Epithelial cell of proximal tubule (primary cell): ENCODE measurements around the gene TRIM41. TPM values are rescaled to one million over a fixed set of nuclear protein-coding genes. Genes with fewer than 3 reads are reported as not detected.
A peak's percentile ranks its signal among the peaks of the same experiment; 100 is the strongest.
"Not testable (repeated sequence)": the region's sequence is repeated elsewhere in the genome, so short reads cannot be mapped to it uniquely, and the experiment has no call there.

Experiments used
- DNase-seq: peaks from one replicate; pipeline ENCODE4 v3.0.0-alpha.2; 2011; ENCODE audit warnings: low read depth
- H3K4me3 ChIP-seq: 2 replicates; pipeline ENCODE4 v1.5.1; 2011; ENCODE audit warnings: low read depth, mild to moderate bottlenecking, low read length
- CTCF ChIP-seq: conservative IDR thresholded peaks from 2 replicates; pipeline ENCODE4 v1.5.1; 2012; ENCODE audit warnings: low read depth, mild to moderate bottlenecking, low read length
- total RNA-seq: library from RNA; depleted of rRNA; stranded (reverse); fragments of >200 nt; gene quantifications from 2 replicates; pipeline ENCODE4 v1.2.3, GENCODE V29; 2015

TRIM41 gene
- total RNA-seq, 1 donor from 2014 or later = 12.4 TPM

- TF ChIP-seq CTCF = peak; percentile 4
- not testable (repeated sequence) for DNase-seq, H3K4me3 ChIP-seq
Observed at GRCh38 chr5:181283841-181284755, 61.0 kb downstream of the TRIM41 start.

Other genes starting within 250 kb of the TRIM41 start
- not detected in 2 replicates for gene BTNL3, start 234.4 kb upstream of the TRIM41 start, total RNA-seq
- gene BTNL9, start 183.0 kb upstream of the TRIM41 start, total RNA-seq = 0.22 TPM in 1 of 2 replicates, not detected in the other
- not detected in 2 replicates for gene OR2V1, start 92.1 kb upstream of the TRIM41 start, total RNA-seq
- gene OR2V2, start 75.7 kb upstream of the TRIM41 start, total RNA-seq = not detected in 2 replicates
- gene TRIM7, start 18.1 kb upstream of the TRIM41 start, total RNA-seq = 2.7 and 14.6 TPM in 2 replicates
- gene RACK1, start 20.6 kb downstream of the TRIM41 start, total RNA-seq = 2,747 and 3,067 TPM in 2 replicates
- 1.6 and 3.5 TPM in 2 replicates for gene TRIM52, start 37.9 kb downstream of the TRIM41 start, total RNA-seq
- not detected in 2 replicates for gene OR4F3, start 144.0 kb downstream of the TRIM41 start, total RNA-seq